IMR-90 (cell line): ENCODE results near the gene SLC6A4. TPM values are rescaled to one million over a fixed set of nuclear protein-coding genes. Genes with fewer than 3 reads are reported as not detected.

Experiments used
- ATAC-seq: fragments of 200-7000 bp; cut with Tn5 transposase; 2 replicates; pipeline ENCODE4 v1.9.1; 2020; ENCODE audit warnings: low read depth, mild to moderate bottlenecking, moderate library complexity
- BruUV-seq: library from RNA; stranded (reverse); fragments of 400-500 nt; replicated peaks from 2 replicates; lab custom pipeline; 2021; lab: Mats Ljungman, UMichigan
- CTCF ChIA-PET: fragments of 300-600 bp; formaldehyde crosslinking; extraction: SDS; loops from one replicate; lab custom pipeline; 2021; ENCODE audit warnings: antibody characterized with exemption; lab: Yijun Ruan, JAX
- POLR2A ChIA-PET: fragments of 300-600 bp; sonication (Branson Sonifier 250); formaldehyde crosslinking; loops from one replicate; lab custom pipeline; 2022; ENCODE audit warnings: antibody characterized with exemption; ENCODE audit not compliant: unreplicated experiment; lab: Charles Lee
- DNase-seq: peaks from one replicate; pipeline ENCODE4 v3.0.0; 2013
- H2AFZ ChIP-seq: replicated peaks from 2 replicates; pipeline ENCODE3; 2013; ENCODE audit warnings: low read length, mild to moderate bottlenecking; ENCODE audit not compliant: poor library complexity
- H2AK5ac ChIP-seq: 2 replicates; pipeline ENCODE4 v1.6.1; 2013; ENCODE audit warnings: low read depth, low read length, inconsistent platforms
- H2AK9ac ChIP-seq: replicated peaks from 2 replicates; pipeline ENCODE3; 2013; ENCODE audit warnings: mild to moderate bottlenecking, low read depth, low read length, moderate library complexity; ENCODE audit not compliant: poor library complexity
- H2BK120ac ChIP-seq: 2 replicates; pipeline ENCODE4 v1.6.1; 2013; ENCODE audit warnings: low read depth, low read length, inconsistent platforms
- H2BK15ac ChIP-seq: 3 replicates; pipeline ENCODE4 v1.6.1; 2013; ENCODE audit warnings: low read depth, low read length, inconsistent platforms
- H2BK20ac ChIP-seq: 2 replicates; pipeline ENCODE4 v1.6.1; 2013; ENCODE audit warnings: low read depth, mild to moderate bottlenecking, inconsistent platforms, low read length, moderate library complexity
- H2BK5ac ChIP-seq: 2 replicates; pipeline ENCODE4 v1.6.1; 2013; ENCODE audit warnings: mild to moderate bottlenecking, low read depth, low read length, inconsistent platforms; ENCODE audit not compliant: poor library complexity, severe bottlenecking
- H3K14ac ChIP-seq: replicated peaks from 2 replicates; pipeline ENCODE4 v1.6.1; 2013; ENCODE audit warnings: low read depth, low read length, inconsistent platforms
- H3K18ac ChIP-seq: 2 replicates; pipeline ENCODE4 v1.6.1; 2013; ENCODE audit warnings: low read depth, low read length, control low read depth
- H3K23ac ChIP-seq: 2 replicates; pipeline ENCODE4 v1.6.1; 2013; ENCODE audit warnings: low read depth, low read length, inconsistent platforms
- H3K27ac ChIP-seq: 2 replicates; pipeline ENCODE4 v1.5.1; 2013; ENCODE audit warnings: mild to moderate bottlenecking, control low read depth, low read length; ENCODE audit not compliant: insufficient read depth
- H3K27me3 ChIP-seq: 2 replicates; pipeline ENCODE4 v1.6.1; 2013; ENCODE audit warnings: low read length; ENCODE audit not compliant: control insufficient read depth, insufficient read depth
- H3K36me3 ChIP-seq: 2 replicates; pipeline ENCODE4 v1.6.1; 2013; ENCODE audit warnings: low read length, mixed read lengths; ENCODE audit not compliant: control insufficient read depth, insufficient read depth
- H3K4ac ChIP-seq: 2 replicates; pipeline ENCODE4 v1.6.1; 2013; ENCODE audit warnings: low read depth, low read length, inconsistent platforms
- H3K4me1 ChIP-seq: 2 replicates; pipeline ENCODE4 v1.6.1; 2013; ENCODE audit warnings: low read length, mixed read lengths; ENCODE audit not compliant: control insufficient read depth, insufficient read depth
- H3K4me2 ChIP-seq: 2 replicates; pipeline ENCODE4 v1.6.1; 2013; ENCODE audit warnings: low read depth, mild to moderate bottlenecking, control low read depth, low read length, moderate library complexity
- H3K4me3 ChIP-seq: 2 replicates; pipeline ENCODE4 v1.5.1; 2013; ENCODE audit warnings: low read depth, mild to moderate bottlenecking, control low read depth, low read length, moderate library complexity; ENCODE audit not compliant: insufficient read depth
- H3K56ac ChIP-seq: 2 replicates; pipeline ENCODE4 v1.6.1; 2013; ENCODE audit warnings: low read length, inconsistent platforms; ENCODE audit not compliant: insufficient read depth; ENCODE audit errors: extremely low read depth
- H3K79me1 ChIP-seq, 2 experiments: 2 replicates each; pipeline ENCODE4 v1.6.1; 2013; ENCODE audit warnings: low read length in 2 of 2, inconsistent platforms in 1 of 2, low read depth in 1 of 2
- H3K9ac ChIP-seq: 2 replicates; pipeline ENCODE4 v1.6.1; 2013; ENCODE audit warnings: low read depth, low read length, control low read depth
- H3K9me1 ChIP-seq: 2 replicates; pipeline ENCODE4 v1.6.1; 2013; ENCODE audit warnings: low read length, inconsistent platforms; ENCODE audit not compliant: insufficient read depth
- H3K9me3 ChIP-seq: 2 replicates; pipeline ENCODE4 v1.6.1; 2013; ENCODE audit warnings: low read length; ENCODE audit not compliant: control insufficient read depth, insufficient read depth
- H4K20me1 ChIP-seq: 2 replicates; pipeline ENCODE4 v1.6.1; 2013; ENCODE audit warnings: low read length, inconsistent platforms; ENCODE audit not compliant: insufficient read depth
- H4K5ac ChIP-seq: 2 replicates; pipeline ENCODE4 v1.6.1; 2013; ENCODE audit warnings: mild to moderate bottlenecking, low read depth, low read length, control low read depth
- H4K8ac ChIP-seq, 2 experiments: 2 replicates each; pipeline ENCODE4 v1.6.1; 2013; ENCODE audit warnings: low read depth in 2 of 2, low read length in 2 of 2, control low read depth in 1 of 2, inconsistent platforms in 1 of 2
- H4K91ac ChIP-seq: 2 replicates; pipeline ENCODE4 v1.6.1; 2013; ENCODE audit warnings: low read depth, low read length, inconsistent platforms; ENCODE audit not compliant: insufficient read depth
- MAZ ChIP-seq: IDR thresholded peaks from 2 replicates; pipeline ENCODE4 v1.6.1; 2012; ENCODE audit warnings: low read depth, mild to moderate bottlenecking, low read length, improper control_type of control experiment, moderate library complexity, borderline replicate concordance
- RAD21 ChIP-seq: IDR thresholded peaks from 2 replicates; pipeline ENCODE4 v1.6.1; 2012; ENCODE audit warnings: low read length, improper control_type of control experiment
- RFX5 ChIP-seq: IDR thresholded peaks from 2 replicates; pipeline ENCODE4 v1.8.0; 2012; ENCODE audit warnings: low read depth, mild to moderate bottlenecking, low read length, moderate library complexity
- SMC3 ChIP-seq: fragments of 150-350 bp; IDR thresholded peaks from 2 replicates; pipeline ENCODE4 v1.6.1; 2016; ENCODE audit warnings: low read depth, mild to moderate bottlenecking, antibody characterized with exemption, low read length, moderate library complexity
- USF2 ChIP-seq: fragments of 150-350 bp; IDR thresholded peaks from 2 replicates; pipeline ENCODE4 v1.6.1; 2017; ENCODE audit warnings: mild to moderate bottlenecking, antibody characterized with exemption, low read length, low read depth
- WGBS, 2 experiments: methylation state at CpG; one replicate each; pipeline versions ENCODE4 v1.1.5 to v1.1.7; 2013; ENCODE audit warnings: missing lambda C conversion rate in 2 of 2; ENCODE audit not compliant: insufficient read length in 1 of 2; ENCODE audit errors: extremely low coverage in 2 of 2; 5-methylcytosine and 5-hydroxymethylcytosine counted together
- dilution Hi-C: fragments of 300-500 bp; cut with HindIII; formaldehyde crosslinking; loops from one replicate; pipeline ENCODE4 v1.14.3; 2018; ENCODE audit warnings: low sequenced_read_pairs; ENCODE audit not compliant: unreplicated experiment
- in situ Hi-C: fragments of 300-500 bp; cut with MboI; formaldehyde crosslinking; loops from 3 replicates; pipeline ENCODE4 v1.14.3; 2019; ENCODE audit warnings: low sequenced_read_pairs, inconsistent platforms, mixed read lengths
- intact Hi-C: fragments of 100-400 bp; cut with micrococcal nuclease; formaldehyde crosslinking; loops from 2 replicates; pipeline ENCODE4 v1.10.0; 2022
- polyA plus RNA-seq, 3 experiments: library from polyadenylated mRNA; depleted of rRNA; stranded (reverse); fragments of >200 nt; gene quantifications; 2 replicates each; pipeline ENCODE4 v1.2.3, GENCODE V29; 2012; ENCODE audit warnings: low replicate concordance in 1 of 3
- total RNA-seq: library from RNA; depleted of rRNA; stranded (reverse); fragments of >200 nt; gene quantifications from 2 replicates; pipeline ENCODE4 v1.2.3, GENCODE V29; 2012

The SLC6A4 gene
- total and polyA plus RNA-seq, 2 of the 4 experiments (the other 2 are of a cell fraction), result under 0.01 TPM; not detected in 1

DNA sequence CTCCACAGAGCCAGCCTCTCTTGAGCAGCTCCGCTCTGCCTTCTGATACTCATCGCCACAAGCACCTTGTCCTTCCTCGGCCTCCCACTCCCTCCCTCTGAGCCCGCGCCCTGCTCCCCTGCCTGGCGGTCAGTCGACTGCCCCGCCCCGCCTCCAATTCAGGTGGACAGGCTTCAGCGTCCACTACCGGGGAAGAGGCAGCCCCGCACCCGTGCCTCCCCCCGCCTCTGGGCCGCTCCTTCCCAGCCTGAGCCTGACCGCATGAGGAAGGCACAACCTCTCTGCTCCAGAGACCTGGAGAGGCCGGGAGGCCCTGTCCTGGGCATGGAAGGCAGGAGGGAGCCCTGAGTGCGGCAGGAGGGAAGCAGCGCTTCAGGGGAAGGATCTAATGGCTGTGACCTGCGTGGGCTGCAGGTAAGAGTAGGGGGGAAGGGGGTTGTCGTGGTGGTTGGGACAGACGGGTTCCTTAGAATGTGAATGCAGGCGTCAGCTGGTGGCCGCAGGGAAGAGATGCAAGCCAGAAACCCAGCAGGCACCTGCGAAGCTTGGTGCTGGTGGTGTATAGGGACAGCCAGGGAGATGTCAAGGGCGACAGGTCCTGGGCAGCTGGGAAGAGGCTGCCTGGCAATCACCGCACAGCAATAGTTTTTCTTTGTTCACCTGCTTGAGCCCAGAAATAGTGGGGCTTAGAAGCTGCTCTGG lies 3.0 kb upstream of the SLC6A4 start:
- no peaks in the 10 kb centered on the region; the same call in 1 of the 2 replicates for H3K9me3 ChIP-seq
- POLR2A ChIA-PET, result no interaction called here
- H3K4me1 ChIP-seq, result peaks cover 5% of the 10 kb centered on the region; the same call in 1 of the 2 replicates
- no peaks in the 10 kb centered on the region for H3K79me1 ChIP-seq
- no peak overlapping the region for H4K91ac ChIP-seq
- no peak overlapping the region for H3K23ac ChIP-seq
- no peaks in the 10 kb centered on the region for H4K20me1 ChIP-seq
- no TSS peak for BruUV-seq
- H2BK120ac ChIP-seq, result no peak overlapping the region
- H3K9ac ChIP-seq, result no peak overlapping the region
- no peak overlapping the region for H3K18ac ChIP-seq
- H4K5ac ChIP-seq, result no peak overlapping the region
- no peak overlapping the region for H3K14ac ChIP-seq
- intact Hi-C loops (no loop called here), dilution Hi-C loops (no loop called here), in situ Hi-C loops (no loop called here)
- TF ChIP-seq USF2 (no peak), RFX5 (no peak), RAD21 (no peak), SMC3 (no peak), MAZ (no peak)
- no peak overlapping the region for H3K4me3 ChIP-seq
- no peak overlapping the region for H3K4me2 ChIP-seq
- CTCF ChIA-PET, result no interaction called here
- H2AFZ ChIP-seq, result peak overlapping the region; percentile 44
- no peak overlapping the region for H2BK5ac ChIP-seq
- H2BK20ac ChIP-seq, result no peak overlapping the region
- no peaks in the 10 kb centered on the region; the same call in 1 of the 2 replicates for H3K9me1 ChIP-seq
- no peak overlapping the region for H2AK5ac ChIP-seq
- H3K36me3 ChIP-seq, result no peaks in the 10 kb centered on the region
- 26% methylated on average over 22 of the region's 27 CpGs; no CpG with 5 or more reads in 1 of the 2 experiments for WGBS, 2 experiments
- H4K8ac ChIP-seq, result no peak overlapping the region
- H3K27me3 ChIP-seq, result peaks cover 54% of the 10 kb centered on the region
- no peak overlapping the region for H2AK9ac ChIP-seq
- H3K27ac ChIP-seq, result no peak overlapping the region
- DNase-seq, result no peak
- no peak overlapping the region for H3K4ac ChIP-seq
- ATAC-seq, result no peak
- H3K56ac ChIP-seq, result no peak overlapping the region
- H2BK15ac ChIP-seq, result no peak overlapping the region
